Activated T-cell treated with anti-CD3 and anti-CD28 coated beads, Interleukin-2, amount 50 U/mL, for 48 hours (primary cell): ENCODE results near the gene KLK1.
"Not testable (repeated sequence)": the region's sequence is repeated elsewhere in the genome, so short reads cannot be mapped to it uniquely, and the experiment has no call there.

Experiments
- DNase-seq, 2 experiments: peaks; one replicate each; pipeline ENCODE4 v3.0.0-alpha.2; 2020

The KLK1 gene

GRCh38 chr19:50791594-50792271, 31.9 kb downstream of the KLK1 start:
- DNase-seq = peak in 1 of 2 experiments; percentile 26

- no peak for DNase-seq
These were observed 32.6 kb downstream of the KLK1 start for GRCh38 chr19:50790922-50791467.

GRCh38 chr19:50790396-50790795, 33.2 kb downstream of the KLK1 start, which contains the start of gene ACP4:
Gene ACP4 (plus strand): TSS chr19:50790415. CDS start chr19:50790415, 0 bp downstream.
- DNase-seq = no peak

- no peak for DNase-seq
These were observed 38.3 kb downstream of the KLK1 start for GRCh38 chr19:50785329-50785728.

DNA sequence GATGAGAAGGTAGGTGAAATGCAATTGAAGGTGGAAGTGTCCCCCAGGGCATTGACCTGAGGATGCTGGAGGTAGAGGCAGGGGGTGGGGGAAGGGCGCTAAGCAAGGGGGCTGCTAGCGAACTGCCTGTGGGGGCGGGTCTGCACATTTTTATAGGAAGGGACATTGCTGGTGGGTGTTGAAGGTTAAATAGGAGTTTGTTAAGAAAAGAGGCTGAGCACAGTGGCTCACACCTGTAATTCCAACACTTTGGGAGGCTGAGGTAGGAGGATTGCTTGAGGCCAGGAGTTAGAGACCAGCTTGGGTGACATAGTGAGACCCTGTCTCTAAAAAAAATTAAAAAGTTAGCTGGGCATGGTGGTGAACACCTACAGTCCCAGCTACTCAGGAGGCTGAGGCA, 38.9 kb downstream of the KLK1 start:
- no peak for DNase-seq

GRCh38 chr19:50783848-50784152, 39.8 kb downstream of the KLK1 start:
- not testable (repeated sequence) for DNase-seq

DNA sequence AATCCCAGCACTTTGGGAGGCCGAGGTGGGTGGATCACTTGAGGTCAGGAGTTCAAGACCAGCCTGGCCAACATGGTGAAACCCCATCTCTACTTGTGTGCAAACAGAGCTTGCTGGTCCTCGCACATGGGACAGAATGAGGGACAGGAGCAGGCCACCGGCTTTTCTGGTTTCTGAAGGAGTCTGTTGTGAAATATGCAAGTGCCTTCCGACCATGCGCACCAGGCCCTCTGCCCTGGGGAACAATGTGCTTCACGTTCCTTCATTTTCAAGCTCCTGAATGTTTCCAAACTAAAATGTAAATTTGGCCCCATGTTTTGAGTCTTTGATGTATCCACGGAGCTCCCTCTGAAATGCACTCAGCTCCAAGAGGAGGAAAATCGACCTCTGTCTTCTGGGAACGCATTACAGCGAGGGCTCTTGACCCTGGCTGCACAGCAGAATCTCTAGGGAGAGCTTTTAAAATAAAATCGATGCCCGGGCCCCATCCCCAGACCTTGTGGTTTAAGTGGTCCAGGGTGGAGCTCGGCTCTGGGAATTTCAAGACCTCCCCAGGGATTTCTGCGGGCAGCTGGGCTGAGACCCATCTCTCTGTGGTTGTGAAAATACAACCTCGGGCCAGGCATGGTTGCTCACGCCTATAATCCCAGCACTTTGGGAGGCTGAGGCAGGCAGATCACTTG, 42.7 kb downstream of the KLK1 start:
- DNase-seq = no peak

DNA sequence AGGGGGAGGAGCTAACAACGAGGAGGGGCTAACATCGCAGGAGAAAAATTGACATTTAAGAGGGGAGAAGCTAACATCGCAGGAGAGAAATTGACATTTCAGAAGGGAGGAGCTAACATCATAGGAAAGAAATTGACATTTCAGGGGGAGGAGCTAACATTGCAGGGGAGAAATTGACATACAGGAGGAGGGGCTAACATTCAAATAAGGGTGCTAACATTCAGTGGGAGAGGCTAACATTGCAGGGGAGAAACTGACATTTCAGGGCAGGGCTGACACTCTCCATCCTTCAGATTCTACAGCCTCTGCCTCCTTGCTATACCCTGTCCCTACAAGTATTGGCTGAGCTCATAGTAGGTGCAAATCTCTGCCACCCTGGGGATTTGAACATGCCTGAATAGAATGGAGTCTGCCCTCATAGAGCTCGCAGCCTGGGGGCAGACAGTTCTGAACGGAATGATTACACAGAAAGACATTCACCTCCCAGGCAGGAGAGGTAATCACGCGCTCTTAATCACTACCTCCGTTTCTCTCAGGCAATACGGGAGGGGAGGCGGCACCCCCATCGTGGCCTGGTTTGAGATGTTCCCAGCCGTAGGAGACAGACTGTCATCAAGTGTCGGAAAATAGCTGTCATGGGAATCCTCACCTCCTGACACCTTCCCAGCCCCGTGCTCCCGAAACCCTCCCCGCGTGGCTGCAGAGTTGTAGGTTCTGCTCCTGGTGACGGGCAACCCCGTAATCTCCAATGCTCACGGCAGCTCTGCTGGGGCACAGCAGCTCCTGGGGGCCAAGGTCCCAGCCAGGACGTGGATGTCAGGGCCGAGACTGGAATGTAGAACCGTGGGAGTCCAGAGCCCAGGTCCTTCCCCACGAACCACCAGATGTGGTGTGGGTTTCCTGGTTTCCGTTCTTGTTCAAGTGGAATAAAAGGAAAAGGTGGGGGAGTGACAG, 43.8 kb downstream of the KLK1 start:
- no peak for DNase-seq

DNA sequence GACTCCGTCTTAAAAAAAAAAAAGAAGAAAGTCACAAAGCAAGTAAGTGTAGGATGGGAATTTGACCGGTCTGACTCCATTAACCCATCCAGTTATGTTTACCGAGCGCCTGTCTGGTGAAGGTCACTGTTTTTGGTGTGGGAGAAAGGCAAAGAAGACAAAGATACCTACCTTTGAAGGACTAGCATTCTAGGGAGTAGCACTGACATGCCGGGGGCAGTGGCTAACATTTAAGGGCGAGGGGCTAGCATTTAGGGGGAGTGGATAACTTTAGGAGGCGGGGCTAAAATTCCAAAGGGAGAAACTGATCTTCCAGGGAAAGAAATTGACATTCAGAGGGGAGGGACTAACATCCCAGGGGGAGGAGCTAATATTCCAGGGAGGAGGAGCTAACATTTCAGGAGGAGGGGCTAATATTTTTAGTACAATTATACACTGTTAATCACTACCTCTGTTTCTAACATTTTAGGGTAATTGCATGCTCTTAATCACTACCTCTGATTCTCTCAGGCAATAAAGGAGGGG, 44.6 kb downstream of the KLK1 start:
- DNase-seq = no peak

DNA sequence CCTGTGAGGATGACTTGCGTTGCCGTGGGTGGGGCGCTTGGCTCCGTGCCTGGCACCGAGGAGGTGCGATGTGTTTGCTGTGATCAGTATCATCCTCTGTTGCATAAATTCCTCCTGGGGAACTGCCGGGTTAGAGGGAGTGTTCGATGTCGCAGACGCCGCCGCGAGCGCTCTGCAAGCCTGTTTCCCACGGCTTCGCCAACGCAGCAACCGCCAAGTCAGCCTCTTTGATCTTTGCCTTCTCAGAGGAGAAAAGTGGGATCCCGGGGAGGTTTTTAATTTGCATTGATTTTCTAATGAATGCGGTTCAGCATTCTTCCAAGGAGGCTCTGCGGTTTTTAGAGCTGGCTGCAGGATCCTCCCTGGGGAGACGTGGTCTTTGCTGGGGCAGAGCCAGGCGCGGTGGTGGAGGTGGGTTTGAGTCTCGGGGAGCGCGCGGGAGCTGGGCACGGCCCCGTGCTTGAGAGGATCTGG, 45.7 kb downstream of the KLK1 start:
- peak in 1 of 2 experiments; percentile 26 for DNase-seq

- no peak for DNase-seq
These were observed 46.3 kb downstream of the KLK1 start for GRCh38 chr19:50777261-50777660.

- no peak for DNase-seq
These were observed 47.5 kb downstream of the KLK1 start for GRCh38 chr19:50776131-50776530.

DNA sequence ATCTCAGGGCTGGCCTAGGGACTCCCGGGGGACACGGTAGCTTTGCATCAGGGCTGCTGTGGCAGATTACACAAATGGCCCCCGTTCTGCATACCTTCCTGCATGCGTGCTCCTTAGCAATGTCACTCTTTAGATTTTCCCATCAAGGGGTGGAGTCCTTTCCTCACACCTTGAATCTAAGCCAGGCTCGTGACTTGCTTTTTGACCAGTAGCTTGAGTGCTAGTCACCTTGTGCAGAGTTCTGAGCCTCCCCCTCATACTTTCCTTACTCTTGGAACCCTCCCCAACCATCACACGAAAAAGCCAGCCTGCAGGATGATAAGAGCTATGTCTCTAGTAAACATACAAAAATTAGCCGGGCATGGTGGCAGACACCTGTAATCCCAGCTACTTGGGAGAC, 50.1 kb downstream of the KLK1 start:
- DNase-seq = not testable (repeated sequence)

- DNase-seq = not testable (repeated sequence)
These were observed 50.7 kb downstream of the KLK1 start for GRCh38 chr19:50772912-50773311.

DNA sequence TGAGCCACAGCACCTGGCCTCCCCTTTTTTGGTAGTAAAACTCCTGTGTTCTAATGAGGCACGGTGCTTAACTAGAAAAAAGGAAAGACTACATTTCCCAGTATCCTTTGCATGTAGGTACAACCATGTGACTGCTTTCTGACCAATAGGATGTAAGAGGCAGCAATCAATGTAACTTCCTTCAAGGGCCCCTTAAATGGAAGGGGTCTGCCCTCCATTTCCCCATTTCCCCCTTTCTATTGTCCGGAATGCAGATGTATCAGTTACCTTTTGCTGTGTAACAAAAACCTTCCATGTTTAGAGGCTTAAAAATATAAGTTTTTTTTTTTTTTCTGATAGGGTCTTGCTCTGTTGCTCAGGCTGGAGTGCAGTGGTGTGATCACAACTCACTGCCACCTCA, 51.1 kb downstream of the KLK1 start:
- no peak for DNase-seq

DNA sequence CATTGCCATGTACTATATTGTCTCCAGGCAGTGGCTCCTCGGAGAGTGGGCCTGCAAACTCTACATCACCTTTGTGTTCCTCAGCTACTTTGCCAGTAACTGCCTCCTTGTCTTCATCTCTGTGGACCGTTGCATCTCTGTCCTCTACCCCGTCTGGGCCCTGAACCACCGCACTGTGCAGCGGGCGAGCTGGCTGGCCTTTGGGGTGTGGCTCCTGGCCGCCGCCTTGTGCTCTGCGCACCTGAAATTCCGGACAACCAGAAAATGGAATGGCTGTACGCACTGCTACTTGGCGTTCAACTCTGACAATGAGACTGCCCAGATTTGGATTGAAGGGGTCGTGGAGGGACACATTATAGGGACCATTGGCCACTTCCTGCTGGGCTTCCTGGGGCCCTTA, 52.7 kb downstream of the KLK1 start:
- DNase-seq = no peak

DNA sequence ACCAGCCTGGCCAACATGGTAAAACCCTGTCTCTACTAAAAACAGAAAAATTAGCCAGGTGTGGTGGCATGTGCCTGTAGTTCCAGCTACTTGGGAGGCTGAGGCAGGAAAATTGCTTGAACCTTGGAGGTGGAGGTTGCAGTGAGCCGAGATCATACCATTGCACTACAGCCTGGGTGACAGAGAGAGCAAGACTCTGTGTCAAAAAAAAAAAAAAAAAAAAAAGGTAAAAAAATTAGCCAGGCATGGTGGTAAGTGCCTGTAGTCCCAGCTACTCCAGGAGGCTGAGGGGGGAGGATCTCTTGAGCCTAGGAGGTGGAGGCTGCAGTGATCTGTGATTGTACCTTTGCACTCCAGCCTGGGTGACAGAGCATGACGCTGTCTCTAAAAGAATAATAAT, 53.4 kb downstream of the KLK1 start, which contains the start of gene GPR32:
Gene GPR32 (plus strand): TSS at position 301 of the 400 bp plus-strand sequence. CDS start 137 bp downstream, outside the sequence.
- not testable (repeated sequence) for DNase-seq
